Liver (tissue), 9 donors: ENCODE data around the gene ARHGEF7. TPM values are rescaled to one million over a fixed set of nuclear protein-coding genes. Genes with fewer than 3 reads are reported as not detected.

Experiments used
- DNase-seq: peaks from one replicate; pipeline ENCODE4 v3.0.0-alpha.2; 2017; ENCODE audit warnings: low spot score
- H3K27ac ChIP-seq, 2 donors: one replicate each; pipeline ENCODE4 v1.7.0; 2013; ENCODE audit warnings: inconsistent platforms in 2 of 2, low read length in 2 of 2, control low read depth in 1 of 2, low read depth in 1 of 2, mild to moderate bottlenecking in 1 of 2
- H3K27me3 ChIP-seq, 4 donors: one replicate each; pipeline versions ENCODE4 v1.6.1 to v1.7.0; 2013; ENCODE audit warnings: low read length in 3 of 4, inconsistent platforms in 1 of 4, mild to moderate bottlenecking in 1 of 4, moderate library complexity in 1 of 4; ENCODE audit not compliant: control insufficient read depth in 4 of 4, insufficient read depth in 4 of 4
- H3K36me3 ChIP-seq, 4 donors: one replicate each; pipeline versions ENCODE4 v1.6.1 to v1.7.0; 2013; ENCODE audit warnings: low read length in 3 of 4, mild to moderate bottlenecking in 3 of 4, low read depth in 1 of 4, moderate library complexity in 1 of 4; ENCODE audit not compliant: control insufficient read depth in 4 of 4, insufficient read depth in 3 of 4
- H3K4me1 ChIP-seq, 4 donors: one replicate each; pipeline versions ENCODE4 v1.6.1 to v1.7.0; 2013; ENCODE audit warnings: low read length in 3 of 4, mild to moderate bottlenecking in 3 of 4, moderate library complexity in 1 of 4; ENCODE audit not compliant: control insufficient read depth in 4 of 4, insufficient read depth in 4 of 4
- H3K4me3 ChIP-seq, 3 donors: one replicate each; pipeline versions ENCODE4 v1.6.1 to v1.7.0; 2013; ENCODE audit warnings: low read length in 3 of 3, control low read depth in 1 of 3, low read depth in 1 of 3, mild to moderate bottlenecking in 1 of 3
- H3K9ac ChIP-seq, 2 donors: one replicate each; pipeline ENCODE4 v1.7.0; 2013; ENCODE audit warnings: low read length in 2 of 2, mild to moderate bottlenecking in 2 of 2, moderate library complexity in 2 of 2, control low read depth in 1 of 2, low read depth in 1 of 2
- H3K9me3 ChIP-seq, 4 donors: one replicate each; pipeline versions ENCODE4 v1.6.1 to v1.7.0; 2013; ENCODE audit warnings: low read length in 3 of 4; ENCODE audit not compliant: control insufficient read depth in 4 of 4
- EGR1 ChIP-seq, 2 donors: IDR thresholded peaks; 2 replicates each; pipeline ENCODE4 v1.6.1; 2016 to 2018; ENCODE audit warnings: antibody characterized with exemption in 2 of 2, low read depth in 2 of 2
- FOXA1 ChIP-seq: IDR thresholded peaks from 2 replicates; pipeline ENCODE4 v1.6.1; 2016; ENCODE audit warnings: antibody characterized with exemption
- FOXA2 ChIP-seq: IDR thresholded peaks from 2 replicates; pipeline ENCODE4 v1.6.1; 2016; ENCODE audit warnings: antibody characterized with exemption
- GABPA ChIP-seq, 2 donors: IDR thresholded peaks in 1 of 2; conservative IDR thresholded peaks in 1 of 2; 2 replicates each; pipeline ENCODE4 v1.6.1; 2016; ENCODE audit warnings: antibody characterized with exemption in 2 of 2, mild to moderate bottlenecking in 1 of 2, moderate library complexity in 1 of 2
- HNF4A ChIP-seq, 2 donors: conservative IDR thresholded peaks; 2 replicates each; pipeline ENCODE4 v1.6.1; 2016; ENCODE audit warnings: antibody characterized with exemption in 2 of 2, mild to moderate bottlenecking in 2 of 2
- HNF4G ChIP-seq: IDR thresholded peaks from 2 replicates; pipeline ENCODE4 v1.6.1; 2016; ENCODE audit warnings: antibody characterized with exemption
- JUND ChIP-seq, 2 donors: IDR thresholded peaks; 2 replicates each; pipeline ENCODE4 v1.6.1; 2016; ENCODE audit warnings: antibody characterized with exemption in 2 of 2
- NR2F2 ChIP-seq: IDR thresholded peaks from 2 replicates; pipeline ENCODE4 v1.6.1; 2016; ENCODE audit warnings: antibody characterized with exemption
- RAD21 ChIP-seq, 2 donors: IDR thresholded peaks; 2 replicates each; pipeline ENCODE4 v1.6.1; 2016; ENCODE audit warnings: antibody characterized with exemption in 2 of 2, mild to moderate bottlenecking in 2 of 2
- RXRA ChIP-seq, 2 donors: IDR thresholded peaks; 2 replicates each; pipeline ENCODE4 v1.6.1; 2017 to 2018; ENCODE audit warnings: antibody characterized with exemption in 2 of 2, mild to moderate bottlenecking in 1 of 2
- SP1 ChIP-seq: IDR thresholded peaks from 2 replicates; pipeline ENCODE4 v1.6.1; 2018; ENCODE audit warnings: antibody characterized with exemption, mild to moderate bottlenecking
- TAF1 ChIP-seq: conservative IDR thresholded peaks from 2 replicates; pipeline ENCODE4 v1.6.1; 2016; ENCODE audit warnings: antibody characterized with exemption, mild to moderate bottlenecking
- YY1 ChIP-seq: IDR thresholded peaks from 2 replicates; pipeline ENCODE4 v1.6.1; 2016; ENCODE audit warnings: antibody characterized with exemption, mild to moderate bottlenecking
- WGBS: extraction: QIAGEN DNeasy Blood & Tissue Kit; methylation state at CpG from one replicate; pipeline ENCODE4 v1.1.7; 2013; 5-methylcytosine and 5-hydroxymethylcytosine counted together
- polyA plus RNA-seq, 2 donors: library from polyadenylated mRNA; stranded (reverse) in 1 of 2; unstranded in 1 of 2; fragments of 200-250 nt in 1 of 2; fragments of >200 nt in 1 of 2; fragmentation: Nextera tagmentation in 1 of 2; extraction: Ambion mirVana in 1 of 2; gene quantifications; one replicate each; pipeline versions ENCODE4 v1.2.1 to v1.2.3, GENCODE V29; 2013 to 2015
- total RNA-seq, 2 donors: library from RNA; depleted of rRNA; stranded (reverse); fragments of >200 nt; gene quantifications; one replicate each; pipeline ENCODE4 v1.2.3, GENCODE V29; 2014
- TF ChIP-seq, protein P1 (sequence below): IDR thresholded peaks from 2 replicates; pipeline ENCODE4 v1.6.1; 2016; ENCODE audit warnings: antibody characterized with exemption
- TF ChIP-seq, protein P2 (sequence below): IDR thresholded peaks from 2 replicates; pipeline ENCODE4 v1.6.1; 2016; ENCODE audit warnings: antibody characterized with exemption, mild to moderate bottlenecking
- TF ChIP-seq, protein P3 (sequence below): IDR thresholded peaks from 2 replicates; pipeline ENCODE4 v1.6.1; 2016; ENCODE audit warnings: antibody characterized with exemption
- TF ChIP-seq, protein P4 (sequence below): fragments of 150-350 bp; IDR thresholded peaks from 2 replicates; pipeline ENCODE4 v1.5.1; 2017; ENCODE audit warnings: improper control_type of control experiment, low read depth, low read length; ENCODE audit not compliant: missing input control
- TF ChIP-seq, protein P5 (sequence below): IDR thresholded peaks from 2 replicates; pipeline ENCODE4 v1.6.1; 2016; ENCODE audit warnings: antibody characterized with exemption
- donor health status: healthy.
- donor health status: healthy.
- donor health status: healthy.
- donor health status: healthy.
- donor health status: healthy.

ARHGEF7 gene
- total and polyA plus RNA-seq, 4 donors: 10.3 to 37.5 (median 20.1) TPM

DNA sequence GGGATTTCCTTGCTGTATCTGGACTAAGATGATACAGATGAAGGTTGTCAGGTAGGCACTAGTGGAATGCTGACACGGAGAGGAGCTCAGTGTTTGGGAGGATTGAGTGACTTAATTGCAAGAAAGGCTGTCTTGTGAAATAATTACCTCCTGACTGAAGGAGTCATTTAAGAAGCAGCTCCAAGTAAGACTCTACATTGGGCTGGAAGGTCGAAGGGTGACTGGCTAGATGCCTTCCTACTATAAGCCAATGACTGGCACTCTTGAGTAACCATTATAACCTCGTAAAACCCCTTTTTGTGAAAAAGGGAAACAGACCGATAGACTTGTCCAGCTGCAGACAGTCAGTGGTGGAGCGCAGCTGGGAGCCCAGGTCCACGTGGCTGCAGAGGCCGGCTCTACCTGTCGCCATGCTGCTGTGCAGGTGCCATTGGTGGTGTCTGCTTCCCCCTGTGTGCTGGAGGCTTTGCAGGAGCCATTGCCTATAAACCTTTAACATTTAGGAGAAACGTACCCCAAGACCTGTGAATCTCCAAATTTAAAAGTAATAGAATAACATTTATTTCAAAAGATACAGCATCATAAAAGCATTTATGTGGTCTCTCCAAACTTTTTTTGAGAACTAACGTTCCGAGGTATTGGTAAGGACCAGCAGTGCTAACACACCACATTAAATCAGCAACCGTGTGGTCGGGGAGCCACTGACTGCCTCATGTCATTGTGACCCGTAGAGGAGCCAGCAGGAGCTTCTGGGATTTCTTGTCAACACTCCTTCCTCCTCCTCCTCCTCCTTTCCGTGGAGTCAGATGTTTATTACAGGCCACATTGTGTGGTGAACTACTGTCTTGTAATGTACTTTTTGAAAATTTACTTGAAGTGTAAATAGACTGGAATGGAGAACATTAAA lies 124.9 kb downstream of the ARHGEF7 start:
- Histone ChIP-seq H3K4me1 (no peaks in the 10 kb centered on the region), H3K36me3 (peaks cover 7 to 20% (median 16%) of the 10 kb centered on the region in 4 donors), H3K27ac (no peak overlapping the region), H3K27me3 (no peaks in the 10 kb centered on the region), H3K9me3 (no peaks in the 10 kb centered on the region), H3K9ac (no peak overlapping the region), H3K4me3 (no peak overlapping the region)
- TF ChIP-seq RXRA (IDR thresholded peaks at IDR 0.05) (no peak), GABPA (IDR thresholded peaks at IDR 0.05 in 1 of 2, conservative IDR thresholded peaks at IDR 0.05 in 1 of 2) (no peak), FOXA1 (no peak), SP1 (no peak), NR2F2 (no peak), JUND (IDR thresholded peaks at IDR 0.05) (no peak), TAF1 (no peak), HNF4A (conservative IDR thresholded peaks at IDR 0.05) (no peak), YY1 (no peak), FOXA2 (no peak), RAD21 (IDR thresholded peaks at IDR 0.05) (no peak), EGR1 (IDR thresholded peaks at IDR 0.05; ENCODE audit: low read depth in 2 of 2) (no peak), HNF4G (no peak)
- TF ChIP-seq, protein P1, sequence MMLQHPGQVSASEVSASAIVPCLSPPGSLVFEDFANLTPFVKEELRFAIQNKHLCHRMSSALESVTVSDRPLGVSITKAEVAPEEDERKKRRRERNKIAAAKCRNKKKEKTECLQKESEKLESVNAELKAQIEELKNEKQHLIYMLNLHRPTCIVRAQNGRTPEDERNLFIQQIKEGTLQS: no peak
- TF ChIP-seq, protein P2, sequence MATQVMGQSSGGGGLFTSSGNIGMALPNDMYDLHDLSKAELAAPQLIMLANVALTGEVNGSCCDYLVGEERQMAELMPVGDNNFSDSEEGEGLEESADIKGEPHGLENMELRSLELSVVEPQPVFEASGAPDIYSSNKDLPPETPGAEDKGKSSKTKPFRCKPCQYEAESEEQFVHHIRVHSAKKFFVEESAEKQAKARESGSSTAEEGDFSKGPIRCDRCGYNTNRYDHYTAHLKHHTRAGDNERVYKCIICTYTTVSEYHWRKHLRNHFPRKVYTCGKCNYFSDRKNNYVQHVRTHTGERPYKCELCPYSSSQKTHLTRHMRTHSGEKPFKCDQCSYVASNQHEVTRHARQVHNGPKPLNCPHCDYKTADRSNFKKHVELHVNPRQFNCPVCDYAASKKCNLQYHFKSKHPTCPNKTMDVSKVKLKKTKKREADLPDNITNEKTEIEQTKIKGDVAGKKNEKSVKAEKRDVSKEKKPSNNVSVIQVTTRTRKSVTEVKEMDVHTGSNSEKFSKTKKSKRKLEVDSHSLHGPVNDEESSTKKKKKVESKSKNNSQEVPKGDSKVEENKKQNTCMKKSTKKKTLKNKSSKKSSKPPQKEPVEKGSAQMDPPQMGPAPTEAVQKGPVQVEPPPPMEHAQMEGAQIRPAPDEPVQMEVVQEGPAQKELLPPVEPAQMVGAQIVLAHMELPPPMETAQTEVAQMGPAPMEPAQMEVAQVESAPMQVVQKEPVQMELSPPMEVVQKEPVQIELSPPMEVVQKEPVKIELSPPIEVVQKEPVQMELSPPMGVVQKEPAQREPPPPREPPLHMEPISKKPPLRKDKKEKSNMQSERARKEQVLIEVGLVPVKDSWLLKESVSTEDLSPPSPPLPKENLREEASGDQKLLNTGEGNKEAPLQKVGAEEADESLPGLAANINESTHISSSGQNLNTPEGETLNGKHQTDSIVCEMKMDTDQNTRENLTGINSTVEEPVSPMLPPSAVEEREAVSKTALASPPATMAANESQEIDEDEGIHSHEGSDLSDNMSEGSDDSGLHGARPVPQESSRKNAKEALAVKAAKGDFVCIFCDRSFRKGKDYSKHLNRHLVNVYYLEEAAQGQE: no peak
- TF ChIP-seq, protein P3, sequence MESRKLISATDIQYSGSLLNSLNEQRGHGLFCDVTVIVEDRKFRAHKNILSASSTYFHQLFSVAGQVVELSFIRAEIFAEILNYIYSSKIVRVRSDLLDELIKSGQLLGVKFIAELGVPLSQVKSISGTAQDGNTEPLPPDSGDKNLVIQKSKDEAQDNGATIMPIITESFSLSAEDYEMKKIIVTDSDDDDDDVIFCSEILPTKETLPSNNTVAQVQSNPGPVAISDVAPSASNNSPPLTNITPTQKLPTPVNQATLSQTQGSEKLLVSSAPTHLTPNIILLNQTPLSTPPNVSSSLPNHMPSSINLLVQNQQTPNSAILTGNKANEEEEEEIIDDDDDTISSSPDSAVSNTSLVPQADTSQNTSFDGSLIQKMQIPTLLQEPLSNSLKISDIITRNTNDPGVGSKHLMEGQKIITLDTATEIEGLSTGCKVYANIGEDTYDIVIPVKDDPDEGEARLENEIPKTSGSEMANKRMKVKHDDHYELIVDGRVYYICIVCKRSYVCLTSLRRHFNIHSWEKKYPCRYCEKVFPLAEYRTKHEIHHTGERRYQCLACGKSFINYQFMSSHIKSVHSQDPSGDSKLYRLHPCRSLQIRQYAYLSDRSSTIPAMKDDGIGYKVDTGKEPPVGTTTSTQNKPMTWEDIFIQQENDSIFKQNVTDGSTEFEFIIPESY: no peak
- TF ChIP-seq, protein P4, sequence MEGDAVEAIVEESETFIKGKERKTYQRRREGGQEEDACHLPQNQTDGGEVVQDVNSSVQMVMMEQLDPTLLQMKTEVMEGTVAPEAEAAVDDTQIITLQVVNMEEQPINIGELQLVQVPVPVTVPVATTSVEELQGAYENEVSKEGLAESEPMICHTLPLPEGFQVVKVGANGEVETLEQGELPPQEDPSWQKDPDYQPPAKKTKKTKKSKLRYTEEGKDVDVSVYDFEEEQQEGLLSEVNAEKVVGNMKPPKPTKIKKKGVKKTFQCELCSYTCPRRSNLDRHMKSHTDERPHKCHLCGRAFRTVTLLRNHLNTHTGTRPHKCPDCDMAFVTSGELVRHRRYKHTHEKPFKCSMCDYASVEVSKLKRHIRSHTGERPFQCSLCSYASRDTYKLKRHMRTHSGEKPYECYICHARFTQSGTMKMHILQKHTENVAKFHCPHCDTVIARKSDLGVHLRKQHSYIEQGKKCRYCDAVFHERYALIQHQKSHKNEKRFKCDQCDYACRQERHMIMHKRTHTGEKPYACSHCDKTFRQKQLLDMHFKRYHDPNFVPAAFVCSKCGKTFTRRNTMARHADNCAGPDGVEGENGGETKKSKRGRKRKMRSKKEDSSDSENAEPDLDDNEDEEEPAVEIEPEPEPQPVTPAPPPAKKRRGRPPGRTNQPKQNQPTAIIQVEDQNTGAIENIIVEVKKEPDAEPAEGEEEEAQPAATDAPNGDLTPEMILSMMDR: no peak
- TF ChIP-seq, protein P5, sequence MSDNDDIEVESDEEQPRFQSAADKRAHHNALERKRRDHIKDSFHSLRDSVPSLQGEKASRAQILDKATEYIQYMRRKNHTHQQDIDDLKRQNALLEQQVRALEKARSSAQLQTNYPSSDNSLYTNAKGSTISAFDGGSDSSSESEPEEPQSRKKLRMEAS: no peak
- no peak for DNase-seq
- WGBS: 94% methylated on average over 15 of the region's 15 CpGs
